ENCODE measurements around the gene ATP6V1F.

ATP6V1F gene

DNA sequence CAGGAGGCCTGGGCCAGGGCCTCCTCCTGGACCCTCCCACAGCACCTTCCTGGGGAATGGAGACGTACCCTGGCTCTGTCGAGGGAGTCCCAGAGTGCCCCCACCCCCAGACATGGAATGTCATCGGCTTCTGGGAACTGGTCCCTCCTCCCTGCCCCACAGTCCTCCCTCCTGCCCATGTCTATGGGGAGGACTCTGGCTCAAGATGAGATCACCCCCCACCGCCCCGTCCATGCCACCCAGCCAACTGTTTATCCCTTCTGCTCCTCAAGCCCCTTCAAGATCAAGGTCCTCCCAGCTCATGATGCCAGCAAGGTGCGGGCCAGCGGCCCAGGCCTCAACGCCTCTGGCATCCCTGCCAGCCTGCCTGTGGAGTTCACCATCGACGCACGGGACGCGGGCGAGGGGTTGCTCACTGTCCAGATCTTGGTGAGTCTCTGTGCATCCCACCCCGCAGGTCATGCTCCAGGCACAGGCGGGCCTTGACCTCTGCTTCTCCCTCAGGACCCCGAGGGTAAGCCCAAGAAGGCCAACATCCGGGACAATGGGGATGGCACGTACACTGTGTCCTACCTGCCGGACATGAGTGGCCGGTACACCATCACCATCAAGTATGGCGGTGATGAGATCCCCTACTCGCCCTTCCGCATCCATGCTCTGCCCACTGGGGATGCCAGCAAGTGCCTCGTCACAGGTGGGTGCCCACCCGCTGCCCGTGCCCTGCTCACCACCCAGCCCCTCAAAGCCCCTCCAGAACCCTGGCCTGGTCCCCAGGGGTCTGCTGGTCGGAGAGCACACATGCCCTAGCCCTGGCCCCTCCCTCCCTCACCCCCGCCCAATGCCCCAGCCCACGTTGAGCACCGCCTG, 14.1 kb upstream of the ATP6V1F start:
- H4K20me1 ChIP-seq (ENCODE audit: control insufficient read depth, insufficient read depth, low read depth, low read length): no peaks in the 10 kb centered on the region
- no peak overlapping the region for H3K4me3 ChIP-seq (ENCODE audit: low read length)

GRCh38 chr7:128849156-128849515, 13.5 kb upstream of the ATP6V1F start:
- H3K36me3 ChIP-seq (ENCODE audit: control insufficient read depth, low read length): no peaks in the 10 kb centered on the region
- H3K9me2 ChIP-seq (replicated peaks; ENCODE audit: control insufficient read depth, low read length): no peaks in the 10 kb centered on the region
- TF ChIP-seq CTCF (IDR thresholded peaks at IDR 0.05; ENCODE audit: low read depth, low read length, poor library complexity, severe bottlenecking) (no peak), EZH2phosphoT487 (IDR thresholded peaks at IDR 0.05; ENCODE audit: borderline replicate concordance, low read length) (no peak)
- no peaks in the 10 kb centered on the region for H3K79me2 ChIP-seq (ENCODE audit: control insufficient read depth, low read length)
- H3K9me3 ChIP-seq (ENCODE audit: control insufficient read depth, insufficient read depth, low read length): no peaks in the 10 kb centered on the region
- no peaks in the 10 kb centered on the region for H3F3A ChIP-seq (ENCODE audit: control insufficient read depth, insufficient read depth)
- no peak overlapping the region for H3K4me3 ChIP-seq (ENCODE audit: low read length)
- H3K4me2 ChIP-seq (ENCODE audit: low read length): no peak overlapping the region
- no peaks in the 10 kb centered on the region for H3K4me1 ChIP-seq (ENCODE audit: control insufficient read depth, low read length)
- H3K27ac ChIP-seq (ENCODE audit: low read depth, low read length): no peak overlapping the region
- no peaks in the 10 kb centered on the region for H3K27me3 ChIP-seq (ENCODE audit: control insufficient read depth, low read length)
- no peaks in the 10 kb centered on the region for H4K20me1 ChIP-seq (ENCODE audit: control insufficient read depth, insufficient read depth, low read depth, low read length)

More for the DNA sequence above, 14.1 kb upstream of the ATP6V1F start:
- H3K4me1 ChIP-seq (ENCODE audit: control insufficient read depth, low read length): no peaks in the 10 kb centered on the region
- no peak overlapping the region for H3K4me2 ChIP-seq (ENCODE audit: low read length)
- H3K9me3 ChIP-seq (ENCODE audit: control insufficient read depth, insufficient read depth, low read length): no peaks in the 10 kb centered on the region
- H3K27me3 ChIP-seq (ENCODE audit: control insufficient read depth, low read length): no peaks in the 10 kb centered on the region
- no peaks in the 10 kb centered on the region for H3K9me2 ChIP-seq (replicated peaks; ENCODE audit: control insufficient read depth, low read length)
- TF ChIP-seq EZH2phosphoT487 (IDR thresholded peaks at IDR 0.05; ENCODE audit: borderline replicate concordance, low read length) (no peak), CTCF (IDR thresholded peaks at IDR 0.05; ENCODE audit: low read depth, low read length, poor library complexity, severe bottlenecking) (no peak)
- H3K27ac ChIP-seq (ENCODE audit: low read depth, low read length): no peak overlapping the region
- no peaks in the 10 kb centered on the region for H3F3A ChIP-seq (ENCODE audit: control insufficient read depth, insufficient read depth)
- H3K79me2 ChIP-seq (ENCODE audit: control insufficient read depth, low read length): no peaks in the 10 kb centered on the region
- H3K36me3 ChIP-seq (ENCODE audit: control insufficient read depth, low read length): no peaks in the 10 kb centered on the region

GRCh38 chr7:128849804-128850490, 12.7 kb upstream of the ATP6V1F start:
- no peaks in the 10 kb centered on the region for H3K9me3 ChIP-seq (ENCODE audit: control insufficient read depth, insufficient read depth, low read length)
- no peaks in the 10 kb centered on the region for H3K36me3 ChIP-seq (ENCODE audit: control insufficient read depth, low read length)
- no peaks in the 10 kb centered on the region for H3K4me1 ChIP-seq (ENCODE audit: control insufficient read depth, low read length)
- H3K4me3 ChIP-seq (ENCODE audit: low read length): no peak overlapping the region
- H3K9me2 ChIP-seq (replicated peaks; ENCODE audit: control insufficient read depth, low read length): no peaks in the 10 kb centered on the region
- no peaks in the 10 kb centered on the region for H3F3A ChIP-seq (ENCODE audit: control insufficient read depth, insufficient read depth)
- TF ChIP-seq EZH2phosphoT487 (IDR thresholded peaks at IDR 0.05; ENCODE audit: borderline replicate concordance, low read length) (no peak), CTCF (IDR thresholded peaks at IDR 0.05; ENCODE audit: low read depth, low read length, poor library complexity, severe bottlenecking) (no peak)
- no peak overlapping the region for H3K4me2 ChIP-seq (ENCODE audit: low read length)
- no peaks in the 10 kb centered on the region for H3K79me2 ChIP-seq (ENCODE audit: control insufficient read depth, low read length)
- no peaks in the 10 kb centered on the region for H3K27me3 ChIP-seq (ENCODE audit: control insufficient read depth, low read length)
- H3K27ac ChIP-seq (ENCODE audit: low read depth, low read length): no peak overlapping the region
- no peaks in the 10 kb centered on the region for H4K20me1 ChIP-seq (ENCODE audit: control insufficient read depth, insufficient read depth, low read depth, low read length)
